ENCODE results near the gene KLHL28. TPM values are rescaled to one million over a fixed set of nuclear protein-coding genes. Genes with fewer than 3 reads are reported as not detected.

KLHL28 gene
- polyA plus RNA-seq, 3 donors, result 1.9 to 2.7 (median 2.5) TPM

GRCh38 chr14:44963044-44963528, 1.3 kb upstream of the KLHL28 start:
- WGBS, 3 donors, result 6 to 17% (median 11%) methylated on average over 13 of the region's 13 CpGs
- no peak overlapping the region for H3K27ac ChIP-seq (ENCODE audit: low read depth, low read length)

- WGBS, 3 donors, result 0 to 1% (median 1%) methylated on average over 39 of the region's 39 CpGs
- H3K27ac ChIP-seq (ENCODE audit: low read depth, low read length), result no peak overlapping the region
Observed at GRCh38 chr14:44962334-44963043, 742 bp upstream of the KLHL28 start.

DNA sequence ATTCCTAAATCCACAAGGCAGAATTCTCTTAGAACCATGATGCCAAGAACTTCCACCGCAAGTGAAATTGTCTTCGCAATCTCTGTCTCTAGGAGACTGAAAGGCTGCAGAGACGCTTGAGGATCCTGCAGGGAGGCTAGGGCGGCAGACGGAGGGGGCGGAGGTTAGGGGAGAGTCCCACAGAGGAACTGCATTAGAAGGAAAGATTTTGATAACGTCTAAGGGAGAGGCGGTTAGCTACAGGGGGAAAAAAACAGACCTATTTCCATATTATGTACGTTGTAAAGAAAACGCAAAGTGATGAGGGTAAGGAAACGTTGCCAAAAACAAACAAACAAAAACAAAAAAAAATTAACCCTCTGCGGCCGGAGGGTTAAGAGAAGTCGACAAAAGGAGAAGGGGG, 595 bp downstream of the KLHL28 start:
- no peak overlapping the region for H3K27ac ChIP-seq (ENCODE audit: low read depth, low read length)
- 0 to 1% (median 0%) methylated on average over 14 of the region's 14 CpGs for WGBS, 3 donors

DNA sequence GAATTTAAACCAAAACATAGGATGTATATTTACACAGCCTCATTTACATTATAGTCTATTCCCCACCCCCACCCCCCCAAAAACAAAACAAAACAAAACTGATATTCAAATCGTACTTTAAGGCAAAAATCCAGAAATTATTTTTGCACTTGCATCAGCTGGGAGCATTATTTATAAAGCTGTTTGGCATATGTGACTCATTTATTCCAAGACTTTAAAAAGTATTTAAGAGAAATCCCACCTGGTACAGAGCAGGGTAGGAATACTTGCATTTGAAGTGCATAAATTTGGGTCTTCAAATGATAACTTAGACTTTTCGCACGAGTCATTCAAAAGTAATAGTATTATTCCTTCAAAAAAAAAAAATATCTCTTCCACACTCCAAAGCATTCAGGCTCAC, 1.1 kb downstream of the KLHL28 start:
- 3 to 6% (median 3%) methylated on average over 3 of the region's 3 CpGs for WGBS, 3 donors
- no peak overlapping the region for H3K27ac ChIP-seq (ENCODE audit: low read depth, low read length)

DNA sequence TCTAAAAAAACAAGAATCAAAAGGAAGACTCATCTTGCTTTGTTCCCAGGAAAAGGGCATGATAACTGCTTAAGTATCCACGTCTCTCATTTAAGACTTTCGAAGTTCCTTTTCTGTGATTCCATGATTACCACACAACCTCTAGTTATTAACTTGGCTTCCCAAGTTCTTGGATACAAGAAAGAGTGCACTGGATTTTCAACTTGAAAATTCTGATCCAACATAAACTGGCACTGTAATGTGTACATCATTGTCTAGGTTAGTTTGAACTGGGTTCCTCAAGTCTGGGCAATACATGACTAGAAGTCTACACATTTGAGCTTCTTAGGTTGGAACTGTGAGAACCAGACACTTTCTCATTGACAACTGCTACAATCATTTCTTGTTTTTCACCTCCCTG, 1.6 kb downstream of the KLHL28 start:
- H3K27ac ChIP-seq (ENCODE audit: low read depth, low read length), result no peak overlapping the region
- WGBS, 3 donors, result 39 to 60% (median 42%) methylated on average over 2 of the region's 2 CpGs

- 82 to 87% (median 87%) methylated on average over 3 of the region's 3 CpGs for WGBS, 3 donors
Observed at GRCh38 chr14:44959538-44959937, 2.2 kb downstream of the KLHL28 start.

DNA sequence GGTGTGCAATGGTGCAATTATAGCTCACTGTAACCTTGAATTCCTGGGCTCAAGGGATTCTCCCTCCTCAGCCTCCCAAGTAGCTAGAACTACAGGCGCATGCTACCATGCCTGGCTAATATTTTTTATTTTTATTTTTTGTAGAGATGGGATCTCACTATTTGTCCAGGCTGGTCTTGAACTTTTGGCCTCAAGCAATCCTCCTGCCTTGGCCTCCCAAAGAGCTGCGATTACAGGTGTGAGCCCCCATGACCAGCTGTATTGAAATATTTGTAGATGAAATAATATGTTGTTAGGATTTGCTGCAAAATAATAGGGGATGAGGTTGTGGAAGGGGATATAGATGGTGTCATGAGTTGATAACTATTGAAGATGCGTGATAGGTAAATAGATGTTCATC, 4.9 kb downstream of the KLHL28 start:
- WGBS, 3 donors, result 98 to 100% (median 100%) methylated on average over 3 of the region's 3 CpGs
- no peak overlapping the region for H3K27ac ChIP-seq (ENCODE audit: low read depth, low read length)

More at GRCh38 chr14:44959538-44959937, 2.2 kb downstream of the KLHL28 start:
- no peak overlapping the region for H3K27ac ChIP-seq (ENCODE audit: low read depth, low read length)

DNA sequence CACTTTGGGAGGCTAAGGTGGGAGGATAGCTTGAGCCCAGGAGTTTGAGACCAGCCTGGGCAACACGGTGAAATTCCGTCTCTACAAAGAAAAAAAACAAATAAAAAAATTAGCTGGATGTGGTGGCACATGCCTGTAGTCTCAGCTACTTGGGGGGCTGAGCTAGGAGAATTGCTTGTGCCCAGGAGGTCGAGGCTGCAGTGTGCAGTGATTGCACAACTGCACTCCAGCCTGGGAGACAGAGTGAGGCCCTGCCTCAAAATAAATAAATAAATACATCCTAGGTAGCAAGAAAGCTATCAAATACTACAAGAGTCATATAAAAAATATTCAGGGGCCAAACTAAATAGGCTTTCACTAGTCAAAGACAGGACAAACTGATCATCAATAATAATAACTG, 6.2 kb downstream of the KLHL28 start:
- no peak overlapping the region for H3K27ac ChIP-seq (ENCODE audit: low read depth, low read length)
- WGBS, 3 donors, result 69 to 74% (median 70%) methylated on average over 3 of the region's 3 CpGs

- H3K27ac ChIP-seq (ENCODE audit: low read depth, low read length), result no peak overlapping the region
- 82 to 96% (median 96%) methylated on average over 3 of the region's 3 CpGs for WGBS, 3 donors
Observed at GRCh38 chr14:44954750-44955149, 7.0 kb downstream of the KLHL28 start.

DNA sequence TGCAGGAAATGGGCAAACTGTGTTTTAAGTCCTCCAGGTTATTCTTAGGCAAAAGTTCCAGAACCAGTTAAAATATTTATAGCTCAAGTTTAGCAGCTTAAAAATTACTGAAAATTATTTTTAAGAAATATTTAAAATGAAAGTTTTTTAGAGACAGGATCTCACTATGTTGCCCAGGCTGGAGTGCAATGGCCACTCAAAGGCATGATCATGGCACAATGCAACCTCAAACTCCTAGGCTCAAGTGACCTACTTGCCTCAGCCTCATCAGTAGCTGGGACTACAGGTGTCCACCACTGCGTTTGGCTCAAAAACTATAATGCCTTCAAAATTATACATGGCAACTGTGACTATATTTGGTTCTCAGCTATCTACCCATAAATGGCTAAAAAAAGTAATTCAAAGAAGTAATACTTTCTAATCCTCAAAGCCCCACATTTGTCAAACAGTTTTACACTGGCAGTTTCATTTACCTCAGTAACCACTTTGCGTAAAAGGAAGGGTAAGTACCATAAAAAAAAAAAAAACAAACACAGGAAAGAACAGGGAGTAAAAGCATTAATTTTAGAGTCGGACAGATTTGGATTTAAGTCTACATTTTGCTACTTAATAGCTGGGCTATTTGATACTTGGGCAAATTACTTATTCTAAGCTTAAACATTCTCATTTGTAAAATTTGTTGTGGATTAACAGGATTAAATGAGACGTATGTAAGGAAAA, 9.2 kb downstream of the KLHL28 start:
- no peak overlapping the region for H3K27ac ChIP-seq (ENCODE audit: low read depth, low read length)
- 86 to 89% (median 88%) methylated on average over 4 of the region's 4 CpGs for WGBS, 3 donors

DNA sequence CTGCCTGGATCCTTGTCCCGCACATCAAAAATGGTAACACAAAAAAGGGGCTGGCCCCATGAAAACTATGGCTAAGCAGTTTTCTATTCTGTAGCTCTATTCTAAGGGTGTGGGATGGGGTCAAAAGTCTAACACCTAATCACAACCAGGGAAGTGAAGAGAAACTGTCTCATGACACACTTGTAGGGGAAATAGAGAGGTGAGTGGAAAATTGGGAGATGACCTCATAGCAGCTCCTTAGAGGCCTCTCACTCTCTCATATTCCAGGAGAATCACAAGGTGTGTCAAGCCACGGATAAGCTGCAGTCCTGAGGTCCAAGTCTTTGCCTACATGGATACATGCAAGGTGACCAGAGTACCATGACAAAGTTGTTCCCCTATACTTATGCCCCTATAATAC, 10.7 kb downstream of the KLHL28 start:
- no peak overlapping the region for H3K27ac ChIP-seq (ENCODE audit: low read depth, low read length)
- WGBS, 3 donors, result 90 to 95% (median 93%) methylated on average over 2 of the region's 2 CpGs

DNA sequence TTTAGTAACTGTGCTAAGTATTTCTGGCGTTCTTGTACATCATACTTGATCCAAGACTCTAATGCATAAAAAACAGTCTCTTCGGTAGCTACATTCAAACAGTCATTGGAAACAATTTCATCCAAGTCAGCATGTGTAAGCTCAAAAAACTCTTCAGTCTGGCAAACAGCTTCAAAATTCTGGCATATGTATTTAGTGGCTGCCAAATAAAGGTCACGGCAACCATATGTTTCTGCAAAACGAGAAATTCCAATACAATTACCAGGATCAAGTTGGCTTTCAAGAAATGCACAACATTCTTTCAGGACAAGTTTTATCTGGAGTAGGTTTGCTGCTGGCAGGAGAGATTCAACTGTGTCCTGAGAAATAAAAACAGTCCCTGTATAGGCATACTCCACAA, 16.5 kb downstream of the KLHL28 start:
- H3K27ac ChIP-seq (ENCODE audit: low read depth, low read length), result no peak overlapping the region
- 83 to 90% (median 88%) methylated on average over 4 of the region's 4 CpGs for WGBS, 3 donors

GRCh38 chr14:44944107-44944506, 17.6 kb downstream of the KLHL28 start:
- H3K27ac ChIP-seq (ENCODE audit: low read depth, low read length), result no peak overlapping the region

GRCh38 chr14:44942436-44942835, 19.3 kb downstream of the KLHL28 start:
- WGBS, 3 donors, result 95 to 100% (median 97%) methylated on average over 1 of the region's 1 CpG

GRCh38 chr14:44941591-44941990, 20.2 kb downstream of the KLHL28 start:
- WGBS, 3 donors, result 89 to 97% (median 97%) methylated on average over 1 to 2 of the region's 2 CpGs
- no peak overlapping the region for H3K27ac ChIP-seq (ENCODE audit: low read depth, low read length)

More at GRCh38 chr14:44942436-44942835, 19.3 kb downstream of the KLHL28 start:
- no peak overlapping the region for H3K27ac ChIP-seq (ENCODE audit: low read depth, low read length)

DNA sequence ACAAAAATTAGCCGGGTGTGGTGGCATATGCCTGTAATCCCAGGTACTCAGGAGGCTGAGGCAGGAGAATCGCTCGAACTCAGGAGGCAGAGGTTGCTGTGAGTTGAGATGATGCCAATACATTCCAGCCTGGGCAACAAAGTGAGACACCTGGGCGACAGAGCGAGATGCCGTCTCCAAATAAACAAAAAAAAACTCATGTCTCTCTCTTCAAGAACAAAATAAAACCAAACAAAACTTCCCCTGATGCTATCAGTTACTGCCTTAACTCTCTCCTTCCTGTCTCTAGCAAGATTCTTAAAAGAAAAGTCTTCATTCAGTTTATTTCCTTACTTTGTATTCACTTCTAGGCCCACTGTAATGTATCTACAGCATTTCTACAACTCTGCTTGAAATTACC, 20.8 kb downstream of the KLHL28 start:
- H3K27ac ChIP-seq (ENCODE audit: low read depth, low read length), result no peak overlapping the region
- 87 to 96% (median 93%) methylated on average over 6 of the region's 6 CpGs for WGBS, 3 donors

DNA sequence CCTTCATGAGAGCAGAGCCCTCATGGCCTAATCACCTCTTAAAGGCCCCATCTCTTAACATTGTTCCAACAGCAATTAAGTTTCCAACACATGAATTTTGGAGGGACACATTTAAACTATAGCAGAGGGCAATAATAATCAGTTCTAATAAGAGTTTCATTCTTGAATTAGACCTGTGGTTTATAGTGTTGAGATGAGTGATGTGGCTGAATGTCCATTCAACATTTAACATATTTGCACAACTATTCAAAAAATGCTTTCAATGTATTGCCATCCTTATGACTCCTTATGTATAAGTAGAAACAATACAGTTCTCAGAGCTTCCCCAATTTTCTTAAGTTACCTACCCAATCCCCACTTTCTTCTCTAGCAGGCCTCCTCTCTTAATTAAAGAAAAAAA, 21.5 kb downstream of the KLHL28 start:
- no peak overlapping the region for H3K27ac ChIP-seq (ENCODE audit: low read depth, low read length)

DNA sequence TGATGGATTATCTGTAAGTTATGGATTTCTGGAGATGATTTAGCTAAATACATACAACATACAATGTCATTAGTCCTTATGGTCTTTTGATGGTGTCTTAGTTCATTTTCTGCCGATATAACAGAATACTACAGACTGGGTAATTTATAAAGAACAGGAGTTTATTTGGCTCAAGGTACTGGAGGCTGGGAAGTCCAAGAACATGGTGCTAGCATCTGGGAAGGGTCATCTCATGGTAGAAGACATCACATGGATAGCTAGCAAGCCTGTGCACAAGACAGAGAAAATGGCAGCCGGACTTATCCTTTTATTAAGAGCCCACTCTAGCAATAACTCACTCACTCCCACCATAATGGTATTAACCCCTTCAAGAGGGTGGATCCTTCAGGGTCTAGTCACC, 24.2 kb downstream of the KLHL28 start:
- H3K27ac ChIP-seq (ENCODE audit: low read depth, low read length), result no peak overlapping the region
- 96 to 100% (median 97%) methylated on average over 2 of the region's 2 CpGs for WGBS, 3 donors

DNA sequence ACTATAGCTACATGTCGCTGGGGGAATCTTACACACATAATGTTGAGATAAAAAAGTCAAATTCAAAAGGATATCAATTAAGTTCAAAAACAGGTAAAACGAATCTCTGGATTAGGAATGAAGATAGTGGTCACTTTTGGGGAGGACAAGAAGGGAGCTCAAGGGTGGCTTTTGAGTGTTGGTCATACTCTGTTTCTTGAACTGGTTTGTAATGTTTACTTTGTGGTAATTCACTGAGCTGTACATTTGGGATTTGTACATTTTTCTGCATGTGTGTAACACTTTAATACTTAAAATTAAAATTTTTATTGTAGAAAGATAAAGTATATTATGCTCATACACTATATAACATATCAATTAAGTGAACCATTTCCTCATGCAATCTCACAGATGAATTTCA, 26.6 kb downstream of the KLHL28 start:
- 91 to 93% (median 91%) methylated on average over 2 of the region's 2 CpGs for WGBS, 3 donors

DNA sequence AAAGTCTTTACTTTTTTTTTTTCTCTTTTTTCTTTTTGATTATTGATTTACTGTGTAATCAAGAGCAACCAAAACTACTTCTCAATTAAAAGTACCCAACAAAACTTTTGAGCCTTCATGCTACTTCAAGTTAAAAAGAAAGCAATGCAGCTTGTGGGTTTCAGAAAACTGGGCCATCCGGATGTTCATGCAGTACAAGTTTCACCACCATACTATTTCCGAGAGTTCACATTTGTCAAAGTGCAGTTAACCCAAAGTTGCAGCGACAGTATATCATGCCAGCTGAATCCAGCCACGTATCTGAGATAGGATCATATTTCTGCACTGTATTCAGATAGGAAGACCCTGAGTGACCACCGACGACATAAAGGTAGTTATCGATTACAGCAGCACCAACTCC, 33.0 kb downstream of the KLHL28 start:
- 88 to 91% (median 88%) methylated on average over 7 of the region's 7 CpGs for WGBS, 3 donors
- no peak overlapping the region for H3K27ac ChIP-seq (ENCODE audit: low read depth, low read length)

More for the DNA sequence above, 26.6 kb downstream of the KLHL28 start:
- H3K27ac ChIP-seq (ENCODE audit: low read depth, low read length), result no peak overlapping the region
